ENCODE data around the gene MOB2.
"Not testable (repeated sequence)": the region's sequence is repeated elsewhere in the genome, so short reads cannot be mapped to it uniquely, and the experiment has no call there.

DNA sequence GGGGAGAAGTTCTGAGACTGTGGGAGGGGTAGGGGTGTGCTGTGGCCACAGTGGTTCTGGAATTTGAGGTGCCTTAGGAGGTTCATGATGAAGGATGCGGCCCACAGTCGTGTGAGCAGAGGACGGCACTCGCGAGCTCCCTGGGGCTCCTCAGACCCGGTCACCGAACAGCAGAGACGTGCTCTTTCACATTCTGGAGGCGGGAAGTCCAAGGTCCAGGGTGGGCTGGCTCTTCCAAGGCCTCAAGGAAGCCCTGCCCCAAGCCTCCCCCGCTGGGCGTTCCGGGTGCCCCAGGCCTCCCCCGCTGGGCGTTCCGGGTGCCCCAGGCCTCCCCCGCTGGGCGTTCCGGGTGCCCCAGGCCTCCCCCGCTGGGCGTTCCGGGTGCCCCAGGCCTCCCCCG is 63.2 kb downstream of the MOB2 start:
- TF ChIP-seq, protein P1, sequence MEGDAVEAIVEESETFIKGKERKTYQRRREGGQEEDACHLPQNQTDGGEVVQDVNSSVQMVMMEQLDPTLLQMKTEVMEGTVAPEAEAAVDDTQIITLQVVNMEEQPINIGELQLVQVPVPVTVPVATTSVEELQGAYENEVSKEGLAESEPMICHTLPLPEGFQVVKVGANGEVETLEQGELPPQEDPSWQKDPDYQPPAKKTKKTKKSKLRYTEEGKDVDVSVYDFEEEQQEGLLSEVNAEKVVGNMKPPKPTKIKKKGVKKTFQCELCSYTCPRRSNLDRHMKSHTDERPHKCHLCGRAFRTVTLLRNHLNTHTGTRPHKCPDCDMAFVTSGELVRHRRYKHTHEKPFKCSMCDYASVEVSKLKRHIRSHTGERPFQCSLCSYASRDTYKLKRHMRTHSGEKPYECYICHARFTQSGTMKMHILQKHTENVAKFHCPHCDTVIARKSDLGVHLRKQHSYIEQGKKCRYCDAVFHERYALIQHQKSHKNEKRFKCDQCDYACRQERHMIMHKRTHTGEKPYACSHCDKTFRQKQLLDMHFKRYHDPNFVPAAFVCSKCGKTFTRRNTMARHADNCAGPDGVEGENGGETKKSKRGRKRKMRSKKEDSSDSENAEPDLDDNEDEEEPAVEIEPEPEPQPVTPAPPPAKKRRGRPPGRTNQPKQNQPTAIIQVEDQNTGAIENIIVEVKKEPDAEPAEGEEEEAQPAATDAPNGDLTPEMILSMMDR (IDR thresholded peaks at IDR 0.05): not testable (repeated sequence)
- TF ChIP-seq POLR2A, EP300 (IDR thresholded peaks at IDR 0.05): not testable (repeated sequence)

All from ovary (tissue), 3 donors.